OCI-LY1 (cell line): ENCODE measurements around the gene AP4S1.

Experiments used
- EZH2 ChIP-seq: fragments of 200-600 bp; sonication (generic), shearing (Covaris generic); IDR thresholded peaks from 2 replicates; pipeline ENCODE4 v1.8.0; 2017; ENCODE audit warnings: borderline replicate concordance, mixed run types, mild to moderate bottlenecking, antibody characterized with exemption, low read length, moderate library complexity, mixed read lengths
- TF ChIP-seq, protein P1 (sequence below): fragments of 200-600 bp; sonication (generic), shearing (Covaris generic); IDR thresholded peaks from 2 replicates; pipeline ENCODE4 v1.5.1; 2017; ENCODE audit warnings: mild to moderate bottlenecking, antibody characterized with exemption, low read length, moderate library complexity, mixed read lengths

DNA sequence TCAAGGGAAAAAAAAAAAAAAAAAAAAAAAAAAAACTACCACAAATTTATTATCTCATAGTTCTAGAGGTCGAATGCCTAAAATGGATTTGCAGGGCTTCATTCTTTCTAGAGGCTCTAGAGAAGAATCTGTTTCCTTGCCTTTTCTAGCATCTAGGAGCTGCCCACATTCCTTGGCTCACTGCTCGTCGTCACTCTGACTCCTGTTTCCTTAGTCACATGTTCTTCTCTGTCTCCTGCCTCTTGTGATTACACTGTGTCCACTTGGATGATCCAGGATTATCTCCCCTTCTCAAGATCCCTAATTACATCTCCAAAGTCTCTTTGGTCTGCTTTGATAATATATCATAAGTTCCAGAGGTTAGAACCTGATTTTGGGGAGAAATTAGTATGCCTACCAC is 93.4 kb downstream of the AP4S1 start:
- TF ChIP-seq, protein P1, sequence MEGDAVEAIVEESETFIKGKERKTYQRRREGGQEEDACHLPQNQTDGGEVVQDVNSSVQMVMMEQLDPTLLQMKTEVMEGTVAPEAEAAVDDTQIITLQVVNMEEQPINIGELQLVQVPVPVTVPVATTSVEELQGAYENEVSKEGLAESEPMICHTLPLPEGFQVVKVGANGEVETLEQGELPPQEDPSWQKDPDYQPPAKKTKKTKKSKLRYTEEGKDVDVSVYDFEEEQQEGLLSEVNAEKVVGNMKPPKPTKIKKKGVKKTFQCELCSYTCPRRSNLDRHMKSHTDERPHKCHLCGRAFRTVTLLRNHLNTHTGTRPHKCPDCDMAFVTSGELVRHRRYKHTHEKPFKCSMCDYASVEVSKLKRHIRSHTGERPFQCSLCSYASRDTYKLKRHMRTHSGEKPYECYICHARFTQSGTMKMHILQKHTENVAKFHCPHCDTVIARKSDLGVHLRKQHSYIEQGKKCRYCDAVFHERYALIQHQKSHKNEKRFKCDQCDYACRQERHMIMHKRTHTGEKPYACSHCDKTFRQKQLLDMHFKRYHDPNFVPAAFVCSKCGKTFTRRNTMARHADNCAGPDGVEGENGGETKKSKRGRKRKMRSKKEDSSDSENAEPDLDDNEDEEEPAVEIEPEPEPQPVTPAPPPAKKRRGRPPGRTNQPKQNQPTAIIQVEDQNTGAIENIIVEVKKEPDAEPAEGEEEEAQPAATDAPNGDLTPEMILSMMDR: no peak
- no peak for TF ChIP-seq EZH2
